Lung (tissue), 12 donors: ENCODE results near the gene CUL2. TPM values are rescaled to one million over a fixed set of nuclear protein-coding genes. Genes with fewer than 3 reads are reported as not detected.
A peak's percentile ranks its signal among the peaks of the same experiment; 100 is the strongest.
"Not testable (repeated sequence)": the region's sequence is repeated elsewhere in the genome, so short reads cannot be mapped to it uniquely, and the experiment has no call there.

Experiments used
- ATAC-seq: fragments of 200-7000 bp; cut with Tn5 transposase; one replicate; pipeline ENCODE4 v1.9.1; 2020; ENCODE audit warnings: moderate number of reproducible peaks; ENCODE audit not compliant: insufficient read depth, low FRiP score
- DNase-seq, 3 donors: peaks; one replicate each; pipeline ENCODE4 v3.0.0-alpha.2; 2013 to 2017
- H3K27ac ChIP-seq, 2 donors: one replicate each; pipeline ENCODE4 v1.5.1; 2013; ENCODE audit warnings: mild to moderate bottlenecking in 2 of 2, moderate library complexity in 2 of 2, control low read depth in 1 of 2, inconsistent platforms in 1 of 2, low read depth in 1 of 2, low read length in 1 of 2
- H3K27me3 ChIP-seq, 3 donors: one replicate each; pipeline ENCODE4 v1.5.1; 2013; ENCODE audit warnings: low read length in 2 of 3; ENCODE audit not compliant: control insufficient read depth in 3 of 3, insufficient read depth in 3 of 3
- H3K36me3 ChIP-seq, 4 donors: one replicate each; pipeline ENCODE4 v1.5.1; 2013; ENCODE audit warnings: low read length in 4 of 4, mild to moderate bottlenecking in 1 of 4, moderate library complexity in 1 of 4; ENCODE audit not compliant: control insufficient read depth in 4 of 4, insufficient read depth in 4 of 4
- H3K4me1 ChIP-seq, 5 donors: one replicate each; pipeline ENCODE4 v1.5.1; 2013; ENCODE audit warnings: low read length in 5 of 5, mild to moderate bottlenecking in 2 of 5, moderate library complexity in 1 of 5; ENCODE audit not compliant: control insufficient read depth in 5 of 5, insufficient read depth in 5 of 5
- H3K4me3 ChIP-seq: one replicate; pipeline ENCODE4 v1.5.1; 2013; ENCODE audit warnings: mild to moderate bottlenecking, control low read depth, moderate library complexity
- H3K9ac ChIP-seq, 2 donors: one replicate each; pipeline ENCODE4 v1.5.1; 2013; ENCODE audit warnings: low read length in 2 of 2, control low read depth in 1 of 2; ENCODE audit not compliant: insufficient read depth in 1 of 2
- H3K9me3 ChIP-seq, 4 donors: one replicate each; pipeline ENCODE4 v1.5.1; 2013; ENCODE audit warnings: low read length in 3 of 4, mild to moderate bottlenecking in 1 of 4, moderate library complexity in 1 of 4; ENCODE audit not compliant: control insufficient read depth in 4 of 4, insufficient read depth in 3 of 4
- CTCF ChIP-seq: IDR thresholded peaks from 2 replicates; pipeline ENCODE4 v1.5.1; 2012; ENCODE audit warnings: mild to moderate bottlenecking; ENCODE audit errors: control extremely low read depth, extremely low read depth
- WGBS, 2 donors: extraction: QIAGEN DNeasy Blood & Tissue Kit; methylation state at CpG; one replicate each; pipeline ENCODE4 v1.1.7; 2013; 5-methylcytosine and 5-hydroxymethylcytosine counted together
- polyA plus RNA-seq, 2 donors: library from polyadenylated mRNA; stranded (reverse); fragments of 200-250 nt; gene quantifications; one replicate each; pipeline ENCODE4 v1.2.1, GENCODE V29; 2013
- total RNA-seq, 2 donors: library from RNA; depleted of rRNA in 1 of 2; stranded (reverse); fragments of >200 nt in 1 of 2; gene quantifications; one replicate each; pipeline ENCODE4 v1.2.1, GENCODE V29; 2014 to 2021
- donor health status: control.
- donor health status: control.
- donor health status: Bipolar disorder and iron deficiency.
- donor health status: healthy.
- donor health status: DM: yes; HTN: yes; CAD: no.

CUL2 gene
- total and polyA plus RNA-seq, 4 donors, result 7.7 to 30.8 (median 17.6) TPM

GRCh38 chr10:35056686-35057085 lies 33.5 kb downstream of the CUL2 start:
- ATAC-seq, result no peak
- no peak for DNase-seq
- H3K9me3 ChIP-seq, result no peaks in the 10 kb centered on the region
- H3K9ac ChIP-seq, result no peak overlapping the region
- peaks cover 7 to 29% (median 20%) of the 10 kb centered on the region in 4 donors for H3K36me3 ChIP-seq
- H3K4me3 ChIP-seq, result no peak overlapping the region
- no peaks in the 10 kb centered on the region for H3K27me3 ChIP-seq
- WGBS, 2 donors, result 67 to 75% methylated on average over 5 of the region's 5 CpGs
- TF ChIP-seq CTCF, result no peak
- H3K27ac ChIP-seq, result peak overlapping the region in 1 of 2 donors; percentile 59
- H3K4me1 ChIP-seq, result peaks cover 0 to 2% (median 0%) of the 10 kb centered on the region in 5 donors

GRCh38 chr10:35056133-35056532 lies 34.0 kb downstream of the CUL2 start:
- H3K27ac ChIP-seq, result peak overlapping the region in 1 of 2 donors; percentile 59

GRCh38 chr10:35050568-35050967 lies 39.6 kb downstream of the CUL2 start:
- no peak for TF ChIP-seq CTCF
- no peaks in the 10 kb centered on the region for H3K4me1 ChIP-seq
- H3K9ac ChIP-seq, result no peak overlapping the region
- H3K4me3 ChIP-seq, result no peak overlapping the region
- ATAC-seq (no peak), DNase-seq (peak in 1 of 3 donors; percentile 17)
- no peak overlapping the region for H3K27ac ChIP-seq
- no peaks in the 10 kb centered on the region for H3K9me3 ChIP-seq
- H3K27me3 ChIP-seq, result no peaks in the 10 kb centered on the region
- H3K36me3 ChIP-seq, result peaks cover 0 to 24% (median 10%) of the 10 kb centered on the region in 4 donors

More at GRCh38 chr10:35056133-35056532, 34.0 kb downstream of the CUL2 start:
- Histone ChIP-seq H3K27me3 (no peaks in the 10 kb centered on the region), H3K4me3 (no peak overlapping the region), H3K36me3 (peaks cover 7 to 29% (median 20%) of the 10 kb centered on the region in 4 donors), H3K9me3 (no peaks in the 10 kb centered on the region), H3K9ac (no peak overlapping the region), H3K4me1 (peaks cover 0 to 2% (median 0%) of the 10 kb centered on the region in 5 donors)
- no peak for ATAC-seq
- DNase-seq, result no peak
- no peak for TF ChIP-seq CTCF
- 74 to 92% methylated on average over 1 of the region's 1 CpG for WGBS, 2 donors

GRCh38 chr10:35046074-35046473 lies 44.1 kb downstream of the CUL2 start:
- Histone ChIP-seq H3K4me1 (no peaks in the 10 kb centered on the region), H3K36me3 (peaks cover 7 to 30% (median 21%) of the 10 kb centered on the region in 4 donors), H3K4me3 (no peak overlapping the region), H3K27me3 (no peaks in the 10 kb centered on the region), H3K9me3 (no peaks in the 10 kb centered on the region), H3K9ac (no peak overlapping the region), H3K27ac (no peak overlapping the region)
- no peak for ATAC-seq
- no peak for TF ChIP-seq CTCF
- WGBS, 2 donors, result 71 to 100% methylated on average over 2 of the region's 2 CpGs
- DNase-seq, result no peak

- ATAC-seq, H3K9me3 ChIP-seq, H3K9ac ChIP-seq, DNase-seq, H3K27me3 ChIP-seq, H3K27ac ChIP-seq, H3K4me1 ChIP-seq, H3K4me3 ChIP-seq: not testable (repeated sequence)
- 80 to 97% methylated on average over 6 of the region's 6 CpGs for WGBS, 2 donors
- peaks cover 13 to 26% (median 21%) of the 10 kb centered on the region in 4 donors for H3K36me3 ChIP-seq
These were observed 44.9 kb downstream of the CUL2 start for GRCh38 chr10:35045275-35045674.
